ENCODE results near the gene CASTOR2.
"Not testable (repeated sequence)": the region's sequence is repeated elsewhere in the genome, so short reads cannot be mapped to it uniquely, and the experiment has no call there.

The CASTOR2 gene

GRCh38 chr7:75050501-75050900, 86.0 kb downstream of the CASTOR2 start:
- DNase-seq (ENCODE audit: low read depth): no peak

- DNase-seq (ENCODE audit: low read depth): no peak
Measured at GRCh38 chr7:75054744-75055143, 90.2 kb downstream of the CASTOR2 start.

GRCh38 chr7:75055155-75055554, 90.7 kb downstream of the CASTOR2 start:
- no peak for DNase-seq (ENCODE audit: low read depth)

GRCh38 chr7:75055830-75056772, 91.6 kb downstream of the CASTOR2 start:
- no peak for DNase-seq (ENCODE audit: low read depth)

- DNase-seq (ENCODE audit: low read depth): no peak
Measured at GRCh38 chr7:75058406-75058805, 93.9 kb downstream of the CASTOR2 start.

GRCh38 chr7:75064291-75064690, 99.8 kb downstream of the CASTOR2 start:
- DNase-seq (ENCODE audit: low read depth): no peak

- no peak for DNase-seq (ENCODE audit: low read depth)
Measured at GRCh38 chr7:75064801-75065200, 100.3 kb downstream of the CASTOR2 start.

- no peak for DNase-seq (ENCODE audit: low read depth)
Measured at GRCh38 chr7:75066521-75066920, 102.0 kb downstream of the CASTOR2 start.

GRCh38 chr7:75072981-75073283, 108.4 kb downstream of the CASTOR2 start:
- DNase-seq (ENCODE audit: low read depth): no peak

GRCh38 chr7:75074262-75074641, 109.7 kb downstream of the CASTOR2 start:
- not testable (repeated sequence) for DNase-seq (ENCODE audit: low read depth)

All from T-helper 22 cell (primary cell).